GM19468 (cell line): ENCODE data around the gene CLCF1.
"Not testable (repeated sequence)": the region's sequence is repeated elsewhere in the genome, so short reads cannot be mapped to it uniquely, and the experiment has no call there.

ENCODE experiments used
- ATAC-seq: cut with Tn5 transposase; IDR thresholded peaks from one replicate; pipeline ENCODE4 v1.9.1; 2021; ENCODE audit warnings: mild to moderate bottlenecking, moderate library complexity, moderate number of reproducible peaks; ENCODE audit not compliant: unreplicated experiment; ENCODE audit errors: extremely low read depth

The CLCF1 gene

GRCh38 chr11:67409781-67410368 lies 36.5 kb upstream of the CLCF1 start:
- no peak for ATAC-seq

DNA sequence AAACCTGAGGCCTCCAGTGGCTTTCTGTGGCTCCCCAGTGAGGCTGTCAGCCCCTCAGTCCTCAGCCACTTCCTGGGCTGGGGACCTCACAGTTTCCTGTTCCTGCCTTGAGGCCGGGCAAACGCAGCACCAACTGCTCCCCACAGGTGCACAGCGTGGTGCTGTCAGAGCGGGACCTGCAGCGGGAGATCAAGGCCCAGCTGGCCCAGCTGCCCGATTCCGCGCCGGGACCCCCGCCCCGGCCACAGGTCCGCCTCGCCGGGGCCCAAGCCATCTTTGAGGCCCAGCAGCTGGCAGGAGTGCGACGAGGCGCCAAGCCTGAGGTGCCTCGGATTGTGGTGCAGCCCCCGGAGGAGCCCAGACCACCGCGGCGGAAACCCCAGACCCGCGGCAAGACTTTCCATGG lies 35.9 kb upstream of the CLCF1 start:
- ATAC-seq: no peak

GRCh38 chr11:67408437-67409200 lies 35.2 kb upstream of the CLCF1 start:
- ATAC-seq: no peak

DNA sequence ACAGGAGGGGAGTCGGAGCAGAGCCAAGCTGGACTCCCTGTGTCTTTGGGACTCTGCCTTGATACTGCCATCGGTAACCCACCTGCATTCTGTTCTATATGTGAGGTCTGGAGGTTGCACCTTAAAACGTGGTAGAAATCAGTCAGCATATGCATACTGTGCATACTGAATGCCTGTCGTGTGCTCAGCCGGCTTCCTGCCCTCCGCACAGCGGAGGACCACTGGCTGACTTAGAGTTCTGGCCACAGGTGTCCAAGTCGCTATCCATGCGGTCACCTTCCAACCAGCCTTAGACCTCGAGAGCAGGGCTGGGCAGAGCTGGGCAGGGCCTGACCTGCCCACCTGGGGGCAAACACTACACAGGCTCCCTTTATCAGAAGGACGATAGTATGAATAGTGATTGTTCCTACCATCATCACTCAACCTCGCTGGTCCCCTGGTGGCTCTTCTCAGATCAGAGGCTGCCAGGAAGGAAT lies 34.3 kb upstream of the CLCF1 start:
- no peak for ATAC-seq

DNA sequence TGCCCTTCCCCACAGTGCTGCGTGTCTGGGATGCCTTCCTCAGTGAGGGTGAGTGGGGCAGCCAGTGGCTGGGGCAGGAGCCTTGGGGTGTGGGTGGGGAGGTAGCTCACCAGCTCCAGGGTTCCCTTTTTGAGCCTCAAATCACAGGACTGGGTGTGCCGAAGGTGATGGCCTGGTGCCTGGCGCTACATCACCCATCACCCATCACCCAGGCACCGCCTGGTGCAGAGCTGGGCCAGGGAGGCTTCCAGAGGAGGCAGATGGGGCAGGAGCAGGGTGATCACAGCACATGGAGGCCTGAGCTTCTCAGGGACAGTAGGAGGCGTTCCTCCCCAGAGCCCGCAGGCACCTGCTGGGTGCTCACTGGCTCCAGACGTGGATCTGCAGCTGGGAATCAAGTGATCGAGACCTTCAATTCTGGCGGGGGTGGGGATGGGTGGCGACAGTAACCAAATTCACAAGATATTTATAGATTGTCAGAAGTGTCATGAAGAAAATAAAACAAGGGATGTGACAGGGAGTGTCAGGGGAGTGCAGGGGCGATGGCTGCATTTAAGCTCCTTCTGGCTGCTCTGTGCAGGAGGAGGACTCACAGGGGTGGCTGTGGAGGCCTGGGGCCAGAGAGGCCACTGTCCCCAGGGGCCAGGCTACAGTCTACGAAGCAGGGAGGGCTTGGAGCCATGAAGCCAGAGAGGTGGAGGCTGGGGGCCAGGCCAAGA lies 33.7 kb upstream of the CLCF1 start:
- no peak for ATAC-seq

DNA sequence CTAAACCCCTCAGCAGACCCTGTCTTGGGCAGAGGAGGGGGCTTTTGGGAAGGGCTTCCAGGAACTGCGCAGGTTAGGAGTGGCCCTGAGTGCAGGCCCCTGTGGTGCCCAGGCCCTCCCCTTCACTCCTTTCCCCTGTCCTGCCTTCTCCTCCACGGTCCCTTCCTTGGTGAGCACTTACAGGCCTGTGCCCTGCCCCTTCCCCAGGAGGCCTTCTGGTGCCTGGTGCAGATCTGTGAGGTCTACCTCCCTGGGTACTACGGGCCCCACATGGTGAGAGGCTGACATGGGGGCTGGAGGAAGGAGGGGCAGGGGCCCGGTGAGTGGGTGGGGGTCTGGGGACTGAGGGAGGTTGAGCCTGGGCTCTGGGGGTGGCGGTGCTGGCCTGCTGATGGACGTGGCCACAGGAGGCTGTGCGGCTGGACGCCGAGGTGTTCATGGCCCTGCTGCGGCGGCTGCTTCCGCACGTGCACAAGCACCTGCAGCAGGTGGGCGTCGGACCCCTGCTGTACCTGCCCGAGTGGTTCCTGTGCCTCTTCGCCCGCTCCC lies 33.1 kb upstream of the CLCF1 start:
- no peak for ATAC-seq

DNA sequence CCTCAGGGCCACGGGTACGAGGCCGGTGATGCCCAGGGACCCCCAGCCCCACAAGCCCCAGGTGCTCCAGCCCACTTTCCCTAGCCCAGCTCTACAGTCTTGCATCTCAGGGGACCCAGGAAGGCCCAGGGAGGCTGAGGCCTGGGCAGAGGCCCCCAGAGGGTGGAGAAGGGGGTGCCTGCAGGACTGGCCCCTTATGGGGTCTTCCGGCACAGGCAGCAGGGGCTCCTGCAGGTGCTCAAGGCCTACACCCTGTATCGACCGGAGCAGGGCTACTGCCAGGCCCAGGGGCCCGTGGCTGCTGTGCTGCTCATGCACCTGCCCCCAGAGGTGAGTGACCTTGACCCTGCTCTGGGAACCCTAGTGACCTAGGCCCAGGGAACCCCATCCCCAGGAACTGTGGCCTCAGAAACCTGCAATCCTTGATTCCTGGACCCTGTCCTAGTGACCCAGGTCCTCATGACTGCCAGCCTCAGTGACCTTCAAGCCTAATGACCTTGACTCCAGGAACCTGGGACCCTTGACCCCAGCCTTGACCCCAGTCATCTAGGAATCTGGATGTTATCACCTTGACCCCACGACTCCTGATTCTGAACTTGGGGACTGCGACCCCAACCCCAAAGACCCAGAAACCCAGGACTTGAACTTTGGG lies 32.4 kb upstream of the CLCF1 start:
- ATAC-seq: no peak

GRCh38 chr11:67405196-67405567 lies 31.8 kb upstream of the CLCF1 start:
- no peak for ATAC-seq

DNA sequence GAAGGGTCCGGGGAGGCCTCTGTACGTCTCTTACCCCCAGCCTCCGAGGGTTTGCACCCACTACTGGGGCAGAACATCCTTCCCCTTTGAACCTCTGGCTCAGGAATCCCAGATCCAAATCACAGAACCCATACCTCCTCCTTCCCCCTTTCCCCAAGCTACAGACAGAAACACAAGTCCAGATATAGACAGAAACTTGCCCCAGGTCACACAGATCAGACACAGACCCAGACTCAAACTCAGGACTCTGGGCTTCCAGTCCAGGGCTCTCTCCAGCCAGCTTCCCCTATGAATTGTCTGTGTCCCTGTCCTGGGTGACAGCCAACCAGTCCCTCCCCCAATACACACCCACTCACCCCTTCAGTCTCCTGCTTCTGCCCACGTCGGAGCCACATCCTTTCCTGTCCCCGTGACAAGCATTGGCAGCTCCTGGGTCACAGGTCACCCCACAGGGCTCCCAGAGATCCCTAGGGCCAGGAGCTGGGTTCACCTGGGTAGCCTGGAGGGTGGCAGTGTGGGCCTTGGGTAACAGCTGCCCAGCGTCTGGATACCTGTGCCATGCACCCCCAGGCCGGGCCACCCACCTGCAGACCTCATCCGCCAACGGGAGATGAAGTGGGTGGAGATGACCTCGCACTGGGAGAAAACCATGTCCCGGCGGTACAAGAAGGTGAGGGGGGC lies 31.3 kb upstream of the CLCF1 start:
- ATAC-seq: no peak

GRCh38 chr11:67403085-67403484 lies 29.7 kb upstream of the CLCF1 start:
- ATAC-seq: not testable (repeated sequence)

GRCh38 chr11:67402192-67402839 lies 28.9 kb upstream of the CLCF1 start:
- ATAC-seq: not testable (repeated sequence)

- peak; percentile 43 for ATAC-seq
Observed at GRCh38 chr11:67401495-67402191, 28.2 kb upstream of the CLCF1 start, which contains the start of gene PPP1CA. TSS of gene PPP1CA (minus strand) at chr11:67401858. CDS start at chr11:67401782, 76 bp downstream.

GRCh38 chr11:67400942-67401494 lies 27.6 kb upstream of the CLCF1 start:
- ATAC-seq: no peak

- ATAC-seq: no peak
Observed at GRCh38 chr11:67400251-67400941, 27.0 kb upstream of the CLCF1 start.

DNA sequence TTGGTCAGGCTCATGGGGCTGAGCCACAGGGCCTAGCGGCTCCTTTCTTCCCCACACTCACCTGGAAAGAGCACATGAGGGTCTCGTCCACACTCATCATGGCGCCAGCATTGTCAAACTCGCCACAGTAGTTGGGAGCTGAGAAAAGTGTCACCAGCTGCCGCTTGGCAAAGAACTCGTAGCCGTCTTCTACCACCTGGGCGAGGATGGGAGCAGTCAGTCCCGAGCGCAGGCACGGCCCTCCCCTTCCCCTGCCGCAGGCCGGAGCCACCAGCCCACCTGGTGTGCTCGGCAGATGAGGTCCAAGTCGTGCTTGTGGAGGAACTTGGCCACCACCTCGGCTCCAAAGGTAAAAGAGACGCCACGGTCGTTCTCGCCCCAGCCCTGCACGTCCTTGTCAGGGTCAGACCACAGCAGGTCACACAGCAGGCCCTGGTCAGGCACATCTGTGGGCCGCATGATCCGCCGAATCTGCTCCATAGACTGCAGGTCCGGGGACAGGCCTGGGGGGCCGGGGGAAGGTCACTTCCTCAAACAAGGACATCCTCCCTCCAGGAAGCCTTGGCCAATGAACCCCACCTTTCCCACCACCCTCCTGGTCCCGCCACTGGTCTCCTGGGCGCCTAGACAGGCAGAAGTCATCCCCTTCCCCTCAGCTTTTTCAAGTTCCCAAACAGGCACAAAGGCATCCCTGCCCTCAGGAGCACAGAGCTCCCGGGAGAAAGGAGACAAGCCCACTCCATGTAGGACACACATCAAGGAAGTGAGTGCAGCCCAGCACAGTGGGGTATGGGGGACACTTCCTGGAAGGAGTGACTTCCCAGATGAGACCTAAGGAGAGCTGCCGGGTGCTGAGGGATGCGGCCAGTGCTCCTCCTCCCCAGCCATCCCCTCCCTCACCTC lies 25.5 kb upstream of the CLCF1 start:
- no peak for ATAC-seq

- ATAC-seq: no peak
Observed at GRCh38 chr11:67397986-67398660, 24.7 kb upstream of the CLCF1 start.
